ENCODE data around the gene SRC.
A peak's percentile ranks its signal among the peaks of the same experiment; 100 is the strongest.

Gene SRC

DNA sequence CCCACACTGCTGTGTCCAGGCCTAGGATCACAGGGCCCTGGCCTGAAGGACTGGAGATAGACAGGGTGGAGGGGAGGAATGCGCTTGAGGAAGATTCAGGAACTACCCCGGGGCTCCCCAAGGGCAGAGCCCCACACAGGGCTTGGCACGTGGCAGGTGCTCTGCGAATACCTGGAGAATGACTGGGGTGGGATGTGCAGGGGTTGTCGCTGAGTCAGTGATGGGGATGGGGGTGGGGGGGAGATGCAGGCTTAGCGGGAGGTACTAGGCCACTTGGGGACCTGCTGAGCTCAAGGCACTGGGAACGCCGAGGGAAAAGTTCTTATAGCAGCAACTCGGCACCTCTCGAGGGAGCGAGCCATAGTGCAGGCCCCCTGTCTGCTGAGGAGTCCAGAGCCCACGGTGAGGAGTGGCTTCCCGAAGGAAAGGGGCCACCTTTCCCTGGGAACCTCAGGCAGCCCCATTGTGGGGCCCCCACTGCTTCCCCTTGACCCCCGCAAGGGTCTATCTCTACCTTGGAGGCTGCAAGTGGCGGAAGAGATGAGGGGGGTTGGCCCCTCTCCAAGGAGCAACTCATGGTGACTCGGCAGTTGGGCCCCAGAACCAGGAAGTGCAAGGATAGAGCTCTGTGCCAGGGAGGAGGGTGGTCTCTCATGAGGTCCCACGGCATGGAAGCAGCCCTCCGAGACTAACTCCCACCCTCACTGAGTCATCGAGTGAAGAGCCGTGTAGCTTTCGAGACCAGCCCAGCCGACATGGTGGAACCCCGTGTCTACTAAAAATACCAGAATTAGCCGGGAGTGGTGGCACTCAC lies 33.1 kb downstream of the SRC start:
- DNase-seq (ENCODE audit: low read depth) = peak; percentile 57

GRCh38 chr20:37379967-37380828 lies 34.3 kb downstream of the SRC start:
- DNase-seq (ENCODE audit: low read depth) = peak; percentile 17
- no peak overlapping the region for H3K4me3 ChIP-seq (replicated peaks; ENCODE audit: low read depth, low read length)
- no peak for TF ChIP-seq CTCF (IDR thresholded peaks at IDR 0.05; ENCODE audit: low read length, missing control alignments)

More for the DNA sequence above, 33.1 kb downstream of the SRC start:
- H3K4me3 ChIP-seq (replicated peaks; ENCODE audit: low read depth, low read length) = no peak overlapping the region
- no peak for TF ChIP-seq CTCF (IDR thresholded peaks at IDR 0.05; ENCODE audit: low read length, missing control alignments)

DNA sequence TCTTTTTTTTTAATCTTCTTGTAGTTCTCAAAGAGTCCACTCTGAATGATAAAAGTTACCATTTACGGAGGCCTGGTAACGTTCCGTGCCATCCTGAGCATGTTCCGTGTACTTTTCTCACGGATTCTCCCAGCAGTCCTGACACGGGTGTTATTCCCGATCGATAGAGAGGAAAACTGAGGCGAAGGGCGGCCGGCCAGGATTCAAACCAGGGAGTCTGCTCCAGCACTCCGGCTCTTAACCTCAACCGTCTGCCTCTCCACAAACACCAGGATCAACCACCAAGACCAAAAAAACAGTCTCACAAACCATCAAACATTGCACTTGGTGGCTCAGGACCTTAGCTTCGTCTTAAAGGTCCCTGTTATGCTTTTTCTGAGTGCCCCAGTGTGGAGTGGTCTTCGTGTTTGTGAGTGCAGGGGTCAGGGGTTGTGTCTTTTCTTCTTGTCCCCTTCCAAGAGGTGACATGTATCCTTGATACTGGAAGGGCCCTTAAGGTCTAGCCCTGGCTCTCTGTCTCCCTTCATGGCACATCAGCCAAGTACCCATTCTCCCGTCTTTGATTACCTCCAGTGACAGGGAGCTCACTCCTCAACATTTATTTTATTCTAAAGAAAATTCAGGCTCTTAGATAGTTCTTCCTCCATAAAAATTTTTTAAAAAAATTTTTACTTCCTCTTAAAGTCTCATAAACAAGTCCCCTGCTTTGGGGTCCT lies 35.1 kb downstream of the SRC start:
- no peak for DNase-seq (ENCODE audit: low read depth)
- TF ChIP-seq CTCF (IDR thresholded peaks at IDR 0.05; ENCODE audit: low read length, missing control alignments) = no peak
- no peak overlapping the region for H3K4me3 ChIP-seq (replicated peaks; ENCODE audit: low read depth, low read length)

DNA sequence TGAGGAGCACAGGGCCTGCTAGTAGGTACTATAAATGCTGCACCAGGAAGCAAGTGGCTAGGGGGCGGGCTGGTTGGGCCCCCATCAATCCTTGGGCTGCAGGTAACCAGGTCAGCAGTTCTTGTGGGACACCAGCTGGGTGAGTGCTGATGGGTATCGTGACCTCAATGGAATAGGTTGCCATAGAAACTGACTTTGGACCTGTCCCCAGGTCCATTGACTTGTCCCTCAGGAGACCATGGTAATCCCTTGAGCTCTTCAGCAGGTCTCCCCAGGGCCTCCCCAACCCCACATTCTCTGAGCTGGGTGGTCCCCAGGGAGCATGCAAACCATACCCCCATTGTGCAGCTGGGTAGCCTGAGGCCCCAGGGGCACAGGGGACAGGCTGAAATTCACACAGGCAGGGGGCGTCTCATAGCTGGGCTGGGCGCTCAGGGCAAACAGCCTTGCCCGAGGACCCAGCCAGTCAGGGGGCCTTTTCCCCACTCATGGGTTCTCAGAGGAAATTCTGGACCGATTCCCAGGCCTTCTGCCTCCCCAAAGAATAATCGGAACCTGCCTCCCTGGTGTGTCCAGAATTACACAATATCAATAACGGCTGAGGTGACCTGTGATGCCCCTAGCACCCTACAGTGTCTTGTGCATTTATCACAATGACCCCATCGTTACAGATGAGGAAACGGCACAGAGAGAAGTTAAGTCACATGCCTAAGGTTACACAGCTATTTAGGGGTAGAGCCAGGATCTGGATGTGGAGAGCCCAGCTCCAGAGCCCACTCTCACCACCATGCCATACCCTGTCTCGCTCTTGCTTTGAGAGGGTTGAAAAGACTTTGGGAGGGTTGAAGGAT lies 35.9 kb downstream of the SRC start:
- TF ChIP-seq CTCF (IDR thresholded peaks at IDR 0.05; ENCODE audit: low read length, missing control alignments) = no peak
- no peak for DNase-seq (ENCODE audit: low read depth)

GRCh38 chr20:37382482-37383120 lies 36.7 kb downstream of the SRC start:
- DNase-seq (ENCODE audit: low read depth) = no peak
- H3K4me3 ChIP-seq (replicated peaks; ENCODE audit: low read depth, low read length) = no peak overlapping the region
- TF ChIP-seq CTCF (IDR thresholded peaks at IDR 0.05; ENCODE audit: low read length, missing control alignments) = no peak

More for the DNA sequence above, 35.9 kb downstream of the SRC start:
- H3K4me3 ChIP-seq (replicated peaks; ENCODE audit: low read depth, low read length) = no peak overlapping the region

Measured in fibroblast of pulmonary artery (primary cell).